Measurements from ENCODE around the gene NCK1.
A peak's percentile ranks its signal among the peaks of the same experiment; 100 is the strongest.
"Not testable (repeated sequence)": the region's sequence is repeated elsewhere in the genome, so short reads cannot be mapped to it uniquely, and the experiment has no call there.

NCK1 gene

DNA sequence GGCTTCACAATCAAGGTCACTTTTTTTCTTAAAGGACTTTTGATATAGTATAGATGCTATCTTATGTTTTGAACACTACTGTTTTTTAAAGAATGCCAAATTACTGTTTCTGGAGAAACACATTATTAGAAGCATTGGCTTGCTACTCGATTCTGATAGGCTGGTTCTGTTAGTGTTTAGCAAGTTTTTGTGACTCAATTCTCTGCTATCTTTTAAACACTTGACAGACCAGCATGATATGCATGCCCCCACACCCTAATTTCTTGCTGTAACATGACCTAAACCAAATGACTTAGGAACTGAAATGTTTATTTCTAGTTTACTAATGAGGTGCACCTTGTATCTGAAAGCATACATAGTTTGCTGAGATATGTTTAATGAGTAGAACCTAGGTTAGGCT, 90.3 kb downstream of the NCK1 start:
- no peak for DNase-seq

DNA sequence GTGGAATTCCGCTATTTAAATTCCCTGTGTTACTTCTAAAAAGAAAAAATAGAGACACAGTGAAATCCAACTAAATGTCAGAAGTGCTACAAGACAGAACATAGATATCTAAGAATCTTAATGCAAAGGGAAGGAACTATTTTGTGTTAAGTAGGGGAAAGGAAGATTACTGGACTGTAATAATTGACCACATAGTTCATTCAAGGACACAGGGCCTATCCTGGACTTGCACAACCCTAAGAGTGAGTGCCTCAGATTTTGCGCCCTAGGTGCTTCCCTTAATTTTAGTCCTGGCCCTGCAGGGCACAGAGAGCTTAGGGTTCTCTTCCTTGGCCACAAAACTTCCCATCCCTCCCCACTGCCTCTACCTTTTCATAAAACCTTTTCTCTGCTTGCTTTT, 92.2 kb downstream of the NCK1 start:
- DNase-seq = no peak

DNA sequence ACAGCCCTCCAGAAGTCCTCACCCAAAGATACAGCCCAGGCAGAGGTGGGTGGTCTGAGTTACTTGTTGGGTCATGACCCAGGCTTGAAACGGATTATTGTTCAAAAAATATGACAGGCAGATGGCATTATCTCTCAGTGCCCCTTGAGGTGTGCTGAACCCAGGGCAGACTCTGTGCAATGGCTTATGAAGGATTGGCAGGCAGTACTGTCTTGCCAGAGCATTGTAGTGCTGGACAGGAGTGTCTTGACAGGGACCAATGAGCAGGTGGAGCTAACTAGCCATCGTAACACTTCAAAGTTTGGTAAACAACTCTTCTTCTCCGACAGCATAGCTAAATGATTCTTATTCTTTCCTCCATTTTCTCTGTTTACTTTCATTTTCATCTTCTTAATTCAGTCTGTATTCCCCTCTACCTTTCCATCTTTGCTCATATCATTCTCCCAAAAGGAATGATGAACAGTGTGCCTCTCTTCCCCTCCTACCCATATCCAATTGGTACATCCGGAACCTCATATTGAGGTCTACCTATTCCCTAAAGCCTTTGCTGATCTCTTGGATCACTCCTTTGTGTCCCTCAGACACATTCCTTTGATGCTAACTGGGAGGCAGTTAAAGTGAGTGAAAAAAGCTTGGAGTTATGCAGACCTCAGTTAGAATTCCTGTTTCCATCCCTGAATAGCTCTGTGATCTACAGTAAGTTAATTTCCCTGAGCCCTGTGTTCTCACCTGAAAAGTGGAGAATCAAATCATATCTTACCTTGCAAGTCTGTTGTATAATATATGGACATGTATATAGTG, 93.2 kb downstream of the NCK1 start:
- no peak for DNase-seq

DNA sequence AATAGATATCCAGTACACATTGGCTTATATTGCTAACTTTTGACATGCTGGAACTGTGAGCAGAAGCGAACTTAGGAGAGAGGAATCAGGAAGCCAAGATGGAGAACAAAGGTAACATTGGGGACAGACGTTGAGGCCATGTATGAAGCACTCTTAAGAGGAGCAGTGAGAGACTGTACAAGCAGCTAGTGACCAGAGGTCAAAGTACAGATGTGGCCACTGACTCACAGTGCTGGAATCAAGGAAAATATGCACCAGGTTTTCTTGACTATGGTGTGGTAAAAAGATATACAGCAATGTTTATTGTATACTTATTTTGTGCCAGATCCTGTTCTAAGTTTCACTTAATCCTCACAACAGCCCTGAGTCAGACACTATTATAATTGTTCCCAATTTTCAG, 93.8 kb downstream of the NCK1 start:
- no peak for DNase-seq

DNA sequence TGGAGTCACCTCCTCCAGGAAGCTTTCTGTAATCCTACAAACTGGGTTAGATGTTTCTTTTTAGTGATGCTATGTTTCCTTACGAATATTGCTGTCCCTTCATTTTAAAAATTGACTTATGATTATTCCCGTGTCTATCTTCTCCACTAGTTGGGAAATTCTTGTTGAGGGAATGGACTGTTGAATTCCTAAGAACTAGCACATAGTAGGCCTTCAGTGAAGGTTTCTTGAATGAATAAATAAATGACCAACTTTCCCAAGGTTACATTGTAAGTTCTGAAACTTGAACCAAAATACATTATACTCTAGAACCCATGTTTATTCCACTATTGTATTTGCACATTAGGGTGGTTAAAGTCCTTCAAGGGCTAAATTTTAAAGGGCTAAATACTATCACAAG, 95.0 kb downstream of the NCK1 start:
- DNase-seq = no peak

DNA sequence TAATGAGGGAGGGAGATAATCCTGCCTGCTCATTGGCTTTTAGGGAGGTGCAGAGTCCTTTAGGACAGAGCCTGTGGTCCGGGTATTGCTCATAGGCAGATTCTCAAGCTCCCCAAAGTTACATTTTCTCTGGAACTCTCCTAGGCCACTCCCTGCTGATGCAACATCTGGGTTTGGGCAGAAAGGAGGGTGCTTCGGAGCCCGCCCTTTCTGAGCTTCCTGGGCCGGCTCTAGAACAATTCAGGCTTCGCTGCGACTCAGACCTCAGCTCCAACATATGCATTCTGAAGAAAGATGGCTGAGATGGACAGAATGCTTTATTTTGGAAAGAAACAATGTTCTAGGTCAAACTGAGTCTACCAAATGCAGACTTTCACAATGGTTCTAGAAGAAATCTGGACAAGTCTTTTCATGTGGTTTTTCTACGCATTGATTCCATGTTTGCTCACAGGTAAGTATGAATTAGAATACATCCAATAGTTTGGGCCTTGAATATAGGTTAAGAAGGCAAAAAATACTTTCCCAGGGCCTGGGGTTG, 95.8 kb downstream of the NCK1 start, which contains the start of gene IL20RB:
TSS of gene IL20RB (plus strand) at position 233 of the 538 bp plus-strand sequence. CDS start at position 364, 131 bp downstream.
- no peak for DNase-seq

DNA sequence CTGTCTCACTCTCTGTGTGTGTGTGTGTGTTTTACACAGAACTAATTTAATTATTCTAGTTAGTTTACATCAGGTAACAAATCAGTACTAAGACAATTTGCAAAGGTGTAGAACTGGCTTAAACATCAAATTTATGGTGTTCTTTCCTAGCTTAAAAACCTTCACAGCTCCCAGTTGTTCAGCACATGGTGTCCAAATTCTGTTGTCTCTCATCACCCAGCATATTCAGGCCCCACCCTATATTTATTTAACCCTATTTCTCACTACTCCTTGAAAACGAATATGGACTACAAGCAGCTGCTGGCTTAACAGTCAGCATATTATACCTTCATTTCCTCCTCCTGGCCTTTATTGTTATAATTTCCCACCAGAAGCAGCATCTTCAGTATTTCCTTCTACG, 96.9 kb downstream of the NCK1 start:
- DNase-seq = no peak

DNA sequence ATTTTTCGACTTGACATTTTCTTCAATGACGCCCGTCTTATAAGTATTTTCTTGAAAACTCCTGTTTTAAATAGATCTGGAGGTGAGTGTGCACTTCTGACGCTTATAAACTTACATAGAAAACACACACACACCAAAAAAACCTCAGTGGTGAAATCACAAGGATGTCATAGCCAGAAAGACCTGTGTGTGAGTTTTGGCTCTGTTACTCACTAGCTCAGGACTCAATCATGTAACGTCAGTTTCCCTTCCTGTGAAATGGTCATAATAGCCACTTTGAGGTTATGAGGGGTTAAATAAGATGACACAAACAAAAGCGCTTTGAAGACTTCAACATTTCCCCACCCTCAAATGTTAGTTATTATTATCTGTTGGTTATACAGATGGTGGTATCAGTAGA, 97.6 kb downstream of the NCK1 start:
- DNase-seq = no peak

DNA sequence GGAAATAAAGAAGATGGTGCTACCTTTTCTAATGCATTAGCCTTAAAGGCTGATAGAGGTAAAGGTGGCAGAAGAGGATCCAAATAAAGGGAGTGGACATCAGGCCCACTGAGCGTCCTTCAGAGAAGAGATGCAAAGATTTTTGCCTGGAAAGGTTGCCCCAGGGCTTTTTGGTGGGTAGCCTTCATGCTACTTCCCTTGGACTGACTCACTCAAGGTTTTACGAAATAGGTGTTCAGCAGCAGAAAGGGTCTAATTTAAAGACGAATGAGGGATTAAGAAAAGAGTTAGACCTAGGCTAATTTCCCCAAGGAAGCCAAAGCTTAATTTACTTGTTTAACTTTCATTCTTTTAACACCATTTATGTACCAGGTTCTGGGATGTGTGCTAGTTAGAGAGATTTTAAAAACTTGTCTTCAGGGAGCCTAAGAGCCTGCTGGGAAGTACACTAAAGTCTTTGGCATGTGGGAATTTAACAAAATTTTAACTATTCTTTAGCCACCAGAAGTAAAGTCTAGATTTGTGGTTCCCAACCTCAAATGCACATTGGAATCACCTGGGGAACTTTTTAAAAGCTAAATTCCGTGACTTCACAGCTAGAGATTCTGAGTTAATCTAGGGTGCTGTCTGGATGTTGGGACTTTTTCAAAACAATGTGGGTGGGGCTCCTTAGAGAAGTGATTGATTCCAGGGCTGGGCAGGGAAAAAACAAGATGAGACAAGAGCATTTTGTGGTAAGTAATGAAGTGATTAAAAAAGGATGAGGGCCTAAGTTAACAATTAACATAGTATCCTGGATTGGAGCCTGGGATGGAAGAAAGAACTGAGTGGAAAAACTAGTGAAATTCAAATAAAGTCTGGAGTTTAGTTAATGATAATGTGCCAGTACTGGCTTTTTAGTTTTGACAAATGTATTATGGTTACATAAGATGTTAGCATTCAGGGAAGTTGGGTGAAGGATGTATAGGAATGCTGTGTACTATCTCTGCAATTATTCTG, 99.1 kb downstream of the NCK1 start:
- no peak for DNase-seq

DNA sequence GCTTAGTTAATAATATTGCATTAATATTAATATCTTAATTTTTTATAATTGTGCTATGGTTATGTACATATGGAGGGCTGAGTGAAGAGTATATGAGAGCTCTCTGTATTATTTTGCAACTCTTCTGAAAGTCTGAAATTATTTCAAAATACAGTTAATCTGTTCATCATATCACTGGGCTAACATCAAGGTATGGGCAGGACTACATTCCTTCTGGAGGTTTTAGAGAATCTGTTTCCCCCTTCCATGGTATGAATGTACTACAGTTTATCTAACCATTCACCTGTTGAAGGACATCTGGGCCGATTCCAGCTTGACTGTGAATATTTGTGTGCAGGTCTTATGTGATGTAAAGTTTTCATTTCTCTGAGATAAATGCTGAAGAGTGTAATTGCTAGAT, 100.9 kb downstream of the NCK1 start:
- no peak for DNase-seq

DNA sequence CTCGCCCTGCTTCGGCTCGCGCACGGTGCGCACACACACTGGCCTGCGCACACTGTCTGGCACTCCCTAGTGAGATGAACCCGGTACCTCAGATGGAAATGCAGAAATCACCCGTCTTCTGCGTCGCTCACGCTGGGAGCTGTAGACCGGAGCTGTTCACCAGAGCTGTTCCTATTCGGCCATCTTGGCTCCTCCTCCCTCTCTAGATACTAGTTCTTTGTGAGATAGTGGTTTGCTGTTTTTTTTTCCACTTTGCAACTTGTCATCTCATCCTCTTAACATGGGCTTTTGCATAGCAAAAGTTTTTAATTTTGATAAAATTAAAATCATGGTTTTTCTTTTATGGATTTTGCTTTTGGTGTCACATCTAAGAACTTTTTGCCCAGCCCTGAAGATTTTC, 107.5 kb downstream of the NCK1 start:
- not testable (repeated sequence) for DNase-seq

DNA sequence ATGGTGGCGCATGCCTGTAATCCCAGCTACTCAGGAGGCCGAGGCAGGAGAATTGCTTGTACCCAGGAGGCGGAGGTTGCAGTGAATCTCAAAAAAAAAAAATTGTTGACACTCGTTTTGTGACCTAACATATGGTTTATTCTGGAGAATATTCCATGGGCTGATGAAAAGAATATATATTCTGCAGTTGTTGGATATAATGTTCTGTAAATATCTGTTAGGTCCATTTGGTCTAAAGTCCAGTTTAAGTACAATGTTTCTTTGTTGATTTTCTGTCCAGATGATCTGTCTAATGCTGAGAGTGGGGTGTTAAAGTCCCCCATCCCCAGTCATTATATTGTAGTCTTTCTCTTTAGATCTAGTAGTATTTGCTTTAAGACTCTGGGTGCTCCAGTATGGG, 111.3 kb downstream of the NCK1 start:
- DNase-seq = no peak

DNA sequence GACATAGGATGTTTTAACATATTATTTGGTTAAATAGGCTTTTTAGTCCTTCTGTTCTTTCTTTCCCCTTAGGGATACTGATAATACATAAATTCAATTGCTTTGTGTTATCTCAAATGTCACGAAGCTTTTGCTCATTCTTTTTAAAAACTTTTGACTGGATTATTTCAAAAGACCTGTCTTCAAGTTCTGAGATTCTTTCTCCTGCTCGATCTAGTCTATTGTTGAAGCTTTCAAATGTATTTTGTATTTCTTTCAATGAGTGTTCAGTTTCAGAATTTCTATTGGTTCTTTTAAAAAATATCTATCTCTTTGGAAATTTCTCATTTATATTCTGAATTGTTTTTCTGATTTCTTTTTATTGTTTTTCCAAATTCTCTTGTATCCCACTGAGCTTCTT, 112.7 kb downstream of the NCK1 start:
- DNase-seq = no peak

DNA sequence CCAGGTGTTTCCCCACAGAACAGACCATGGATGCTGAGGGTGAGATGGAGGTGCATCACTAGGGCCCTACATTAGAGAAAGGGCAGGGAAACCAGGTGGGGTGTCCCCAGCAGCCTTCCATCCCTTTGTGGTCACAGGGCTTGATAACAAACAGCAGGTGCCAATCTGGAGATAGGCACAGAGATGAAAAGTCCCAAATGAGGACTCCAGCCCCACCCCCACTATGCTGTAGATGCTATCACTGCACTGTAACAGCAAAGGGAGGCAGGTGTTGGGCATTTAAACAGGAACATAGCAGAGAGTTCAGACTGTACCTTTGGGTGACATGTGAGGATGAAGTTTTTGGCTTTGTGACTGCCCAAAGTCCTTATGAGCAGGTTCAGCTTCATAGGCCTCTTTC, 117.2 kb downstream of the NCK1 start:
- DNase-seq = no peak

DNA sequence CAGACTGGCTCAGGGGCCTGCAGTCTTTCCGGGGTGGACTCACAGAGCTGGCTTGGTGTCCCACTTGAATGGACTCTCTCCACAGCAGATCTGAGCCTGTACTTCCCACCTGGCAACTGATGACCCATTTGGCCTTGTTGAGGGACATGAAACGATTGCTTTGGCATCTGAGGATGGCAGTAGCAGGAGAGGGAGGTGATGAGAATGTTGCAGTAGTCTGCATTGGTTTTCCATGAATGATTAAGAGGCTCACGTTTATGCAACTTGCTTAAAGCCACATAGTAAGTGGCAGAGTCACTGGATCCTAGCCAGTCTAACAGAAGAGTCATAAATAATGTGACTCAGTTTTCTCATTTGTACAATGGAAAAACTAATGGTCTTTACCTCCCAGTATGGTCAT, 117.7 kb downstream of the NCK1 start:
- DNase-seq = no peak

DNA sequence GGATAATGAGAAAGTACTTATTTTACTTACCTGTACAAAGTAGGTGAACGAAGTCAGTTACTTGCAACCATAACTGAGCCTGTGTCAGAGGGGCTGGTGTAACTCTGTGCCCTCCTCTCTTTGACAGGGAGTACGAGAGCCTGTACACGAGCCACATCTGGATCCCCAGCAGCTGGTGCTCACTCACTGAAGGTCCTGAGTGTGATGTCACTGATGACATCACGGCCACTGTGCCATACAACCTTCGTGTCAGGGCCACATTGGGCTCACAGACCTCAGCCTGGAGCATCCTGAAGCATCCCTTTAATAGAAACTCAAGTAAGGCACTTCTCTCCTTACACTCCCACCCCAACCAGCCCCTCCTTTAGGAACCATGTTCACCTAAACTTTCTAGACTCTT, 120.0 kb downstream of the NCK1 start:
- DNase-seq = no peak

DNA sequence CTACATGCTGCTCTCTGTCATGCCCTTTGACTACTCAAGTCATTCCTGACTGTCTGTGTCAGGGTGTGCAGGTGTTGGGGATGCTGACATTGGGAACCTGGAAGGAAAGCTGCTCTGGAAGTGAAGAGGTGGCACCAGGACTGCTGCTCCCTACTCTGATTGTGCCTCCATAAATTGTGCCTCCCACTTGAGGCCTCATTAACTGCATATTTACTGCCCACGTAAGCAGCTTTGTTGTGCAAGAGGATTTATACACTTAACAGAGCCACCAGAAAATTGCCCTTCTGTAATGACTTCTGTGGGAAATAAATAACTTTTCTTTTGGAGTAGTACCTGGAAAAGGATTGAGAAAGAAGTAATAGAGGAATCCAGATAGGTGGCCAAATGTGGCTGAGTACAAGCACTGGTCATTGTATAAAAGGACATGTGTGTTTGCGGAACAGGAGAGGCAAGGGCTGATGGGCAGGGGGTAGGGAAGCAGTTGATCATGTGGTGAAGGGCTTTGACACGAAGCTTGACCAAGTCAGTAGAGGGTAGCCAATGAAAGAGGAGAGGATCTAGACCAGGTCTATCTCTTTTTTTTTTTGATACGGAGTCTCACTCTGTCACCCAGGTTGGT, 120.6 kb downstream of the NCK1 start:
- DNase-seq = no peak

DNA sequence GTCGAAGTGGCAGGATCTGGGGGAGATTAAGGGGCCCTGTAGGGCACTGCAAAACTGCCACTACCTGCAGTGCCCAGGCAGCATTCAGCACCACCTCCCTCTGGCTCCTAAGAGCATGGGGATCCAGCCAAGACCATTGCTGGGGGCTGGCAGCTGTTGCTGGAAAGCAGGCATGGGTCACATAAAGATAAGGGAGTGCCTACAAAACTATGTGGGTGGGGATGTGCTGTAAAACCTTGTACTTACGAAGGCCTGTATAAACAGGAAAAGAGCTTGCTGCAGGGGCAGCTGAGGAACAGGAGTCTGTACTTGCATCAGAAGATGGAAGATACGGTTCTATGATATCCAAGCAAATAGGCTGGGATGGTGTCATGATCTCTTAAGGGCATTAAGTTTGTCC, 122.8 kb downstream of the NCK1 start:
- no peak for DNase-seq

DNA sequence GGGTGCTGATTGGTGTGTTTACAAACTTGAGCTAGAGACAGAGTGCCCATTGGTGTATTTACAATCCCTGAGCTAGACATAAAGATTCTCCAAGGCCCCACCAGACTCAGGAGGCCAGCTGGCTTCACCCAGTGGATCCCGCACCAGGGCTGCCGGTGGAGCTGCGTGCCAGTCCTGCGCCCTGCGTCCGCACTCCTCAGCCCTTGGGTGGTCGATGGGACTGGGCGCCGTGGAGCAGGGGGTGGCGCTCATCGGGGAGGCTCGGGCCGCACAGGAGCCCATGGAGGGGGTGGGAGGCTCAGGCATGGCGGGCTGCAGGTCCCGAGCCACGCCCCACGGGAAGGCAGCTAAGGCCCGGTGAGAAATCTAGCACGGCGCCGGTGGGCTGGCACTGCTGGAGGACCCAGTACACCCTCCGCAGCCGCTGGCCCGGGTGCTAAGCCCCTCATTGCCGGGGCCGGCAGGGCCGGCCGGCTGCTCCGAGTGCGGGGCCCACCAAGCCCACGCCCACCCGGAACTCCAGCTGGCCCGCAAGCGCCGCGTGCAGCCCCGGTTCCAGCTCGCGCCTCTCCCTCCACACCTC, 125.5 kb downstream of the NCK1 start:
- not testable (repeated sequence) for DNase-seq

DNA sequence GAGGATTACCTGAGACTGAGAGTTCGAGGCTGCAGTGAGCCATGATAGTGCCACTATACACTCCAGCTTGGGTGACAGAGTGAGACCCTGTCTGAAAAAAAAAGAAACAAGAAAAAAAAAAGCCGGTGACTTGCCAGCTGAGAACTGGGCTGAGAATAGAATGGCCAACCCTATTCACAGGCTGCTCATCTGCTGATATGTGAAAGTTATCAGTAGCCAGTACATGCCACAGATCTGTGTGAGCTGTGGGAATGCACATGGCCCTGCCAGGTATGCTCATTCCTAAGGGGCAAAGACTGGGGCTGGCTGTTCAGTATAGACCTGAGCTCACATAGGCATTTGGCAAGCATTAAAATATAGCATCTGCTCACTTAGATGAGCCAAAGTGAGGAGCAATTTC, 126.6 kb downstream of the NCK1 start:
- peak in 1 of 2 experiments; percentile 78 for DNase-seq

DNA sequence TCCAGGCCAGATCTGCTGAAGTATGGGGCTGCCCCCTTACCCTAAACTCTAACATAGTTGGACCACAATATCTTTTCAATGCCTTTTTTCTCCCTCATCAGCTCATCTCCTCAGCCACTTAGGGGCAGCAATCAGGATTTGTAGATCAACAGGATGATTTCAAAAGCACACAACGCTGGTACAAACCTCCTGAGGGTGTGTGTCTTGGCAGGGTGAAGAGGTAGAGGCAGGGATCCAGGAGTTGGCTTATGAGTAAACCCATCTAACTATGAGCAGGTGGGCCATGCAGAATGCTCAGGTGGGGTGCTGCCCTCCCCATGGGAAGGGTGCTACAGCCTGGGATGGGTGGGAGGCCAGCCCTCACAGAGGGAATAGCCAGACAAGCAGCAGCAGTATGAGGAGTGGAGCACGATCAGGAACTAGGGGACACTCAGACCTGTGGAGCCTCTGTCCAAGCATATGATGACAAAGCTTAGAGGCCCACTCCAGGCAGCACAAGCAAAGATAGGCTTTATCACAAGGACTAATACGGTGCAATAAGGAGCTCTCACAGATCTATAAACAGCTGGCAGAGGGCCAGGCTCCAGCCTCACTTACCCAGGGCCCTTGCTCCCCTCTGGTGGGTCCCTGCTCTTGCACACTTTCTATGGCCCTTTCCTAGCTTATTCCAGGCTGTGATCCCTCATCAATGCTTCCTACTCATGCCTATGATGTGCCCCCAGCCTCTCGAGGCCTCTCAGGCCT, 127.9 kb downstream of the NCK1 start:
- DNase-seq = peak in 1 of 2 experiments; percentile 30

DNA sequence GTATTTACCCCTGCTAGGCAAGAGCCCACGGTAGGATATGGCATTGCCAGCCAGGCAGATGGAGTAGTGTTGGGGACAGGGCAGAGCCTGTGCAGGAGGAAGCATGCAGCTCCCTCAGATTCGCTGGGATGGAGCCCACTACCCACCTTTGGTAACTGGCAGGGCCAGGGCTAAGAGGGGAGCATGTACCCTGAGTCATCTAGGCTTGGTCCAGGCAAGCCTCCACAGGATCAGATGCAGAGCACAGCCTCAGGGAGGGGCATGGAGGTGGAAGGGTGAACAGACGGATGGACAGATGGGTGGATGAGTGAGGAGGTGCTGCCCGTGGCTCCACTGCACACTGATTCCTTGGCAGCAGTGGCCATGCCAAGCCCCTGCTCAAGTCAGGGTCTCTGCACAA, 128.8 kb downstream of the NCK1 start:
- DNase-seq = peak in 1 of 2 experiments; percentile 85
